Neural progenitor cell (in vitro differentiated cells): Measurements from ENCODE around the gene CDV3. TPM values are rescaled to one million over a fixed set of nuclear protein-coding genes. Genes with fewer than 3 reads are reported as not detected.

Experiments used
- DNase-seq: peaks from one replicate; pipeline ENCODE4 v3.0.0-alpha.2; 2016; ENCODE audit warnings: low spot score
- H2AFZ ChIP-seq: fragments of 200-600 bp; sonication (generic); replicated peaks from 2 replicates; pipeline ENCODE4 v1.6.1; 2016; ENCODE audit warnings: antibody characterized with exemption
- H3F3A ChIP-seq: fragments of 200-600 bp; sonication (generic); 2 replicates; pipeline ENCODE4 v1.6.1; 2016; ENCODE audit warnings: antibody characterized with exemption, low read depth
- H3K27ac ChIP-seq: fragments of 200-600 bp; sonication (generic); 2 replicates; pipeline ENCODE4 v1.5.1; 2016; ENCODE audit warnings: mild to moderate bottlenecking
- H3K27me3 ChIP-seq: fragments of 200-600 bp; sonication (generic); 2 replicates; pipeline ENCODE4 v1.6.1; 2016; ENCODE audit warnings: mild to moderate bottlenecking, moderate library complexity
- H3K36me3 ChIP-seq: fragments of 200-600 bp; sonication (generic); 2 replicates; pipeline ENCODE4 v1.5.1; 2016
- H3K4me1 ChIP-seq: fragments of 200-600 bp; sonication (generic); 2 replicates; pipeline ENCODE4 v1.6.1; 2016; ENCODE audit warnings: mixed run types
- H3K4me2 ChIP-seq: fragments of 200-600 bp; sonication (generic); 2 replicates; pipeline ENCODE4 v1.6.1; 2016
- H3K4me3 ChIP-seq: fragments of 200-600 bp; sonication (generic); 2 replicates; pipeline ENCODE4 v1.5.1; 2016
- H3K79me2 ChIP-seq: fragments of 200-600 bp; sonication (generic); 2 replicates; pipeline ENCODE4 v1.6.1; 2016; ENCODE audit warnings: low read depth
- H3K9ac ChIP-seq: fragments of 200-600 bp; sonication (generic); 2 replicates; pipeline ENCODE4 v1.6.1; 2016
- H3K9me3 ChIP-seq: fragments of 200-600 bp; sonication (generic); 2 replicates; pipeline ENCODE4 v1.5.1; 2016; ENCODE audit warnings: low read depth
- H4K20me1 ChIP-seq: fragments of 200-600 bp; sonication (generic); 2 replicates; pipeline ENCODE4 v1.6.1; 2016; ENCODE audit warnings: low read depth
- H3K27ac Mint-ChIP-seq: 3 replicates; pipeline ENCODE4 v1.8.0; 2021; ENCODE audit warnings: mixed read lengths
- H3K27me3 Mint-ChIP-seq: 2 replicates; pipeline ENCODE4 v1.8.0; 2022; ENCODE audit warnings: low read depth, mild to moderate bottlenecking, inconsistent platforms, moderate library complexity, mixed read lengths; ENCODE audit not compliant: insufficient read depth
- H3K36me3 Mint-ChIP-seq: 3 replicates; pipeline ENCODE4 v1.8.0; 2021; ENCODE audit warnings: mixed read lengths
- H3K4me1 Mint-ChIP-seq: 3 replicates; pipeline ENCODE4 v1.8.0; 2021; ENCODE audit warnings: mixed read lengths
- H3K4me3 Mint-ChIP-seq: 3 replicates; pipeline ENCODE4 v1.8.0; 2021; ENCODE audit warnings: mild to moderate bottlenecking, moderate library complexity, mixed read lengths
- H3K9me3 Mint-ChIP-seq: 3 replicates; pipeline ENCODE4 v1.8.0; 2020; ENCODE audit warnings: mixed read lengths
- EZH2 ChIP-seq: fragments of 200-600 bp; sonication (generic); IDR thresholded peaks from 2 replicates; pipeline ENCODE4 v1.6.1; 2017; ENCODE audit warnings: antibody characterized with exemption, mild to moderate bottlenecking, moderate library complexity
- EZH2phosphoT487 ChIP-seq: fragments of 200-600 bp; sonication (generic); IDR thresholded peaks from 2 replicates; pipeline ENCODE4 v1.6.1; 2017; ENCODE audit warnings: antibody characterized with exemption
- total RNA-seq: library from RNA; depleted of rRNA; stranded (reverse); fragments of >200 nt; gene quantifications from 2 replicates; pipeline ENCODE4 v1.2.3, GENCODE V29; 2015; ENCODE audit warnings: low replicate concordance
- TF ChIP-seq, protein P1 (sequence below): fragments of 200-600 bp; sonication (generic); IDR thresholded peaks from 2 replicates; pipeline ENCODE4 v1.5.1; 2017; ENCODE audit warnings: antibody characterized with exemption, mild to moderate bottlenecking

Gene CDV3
- total RNA-seq, 1 donor from 2014 or later: 272 TPM

DNA sequence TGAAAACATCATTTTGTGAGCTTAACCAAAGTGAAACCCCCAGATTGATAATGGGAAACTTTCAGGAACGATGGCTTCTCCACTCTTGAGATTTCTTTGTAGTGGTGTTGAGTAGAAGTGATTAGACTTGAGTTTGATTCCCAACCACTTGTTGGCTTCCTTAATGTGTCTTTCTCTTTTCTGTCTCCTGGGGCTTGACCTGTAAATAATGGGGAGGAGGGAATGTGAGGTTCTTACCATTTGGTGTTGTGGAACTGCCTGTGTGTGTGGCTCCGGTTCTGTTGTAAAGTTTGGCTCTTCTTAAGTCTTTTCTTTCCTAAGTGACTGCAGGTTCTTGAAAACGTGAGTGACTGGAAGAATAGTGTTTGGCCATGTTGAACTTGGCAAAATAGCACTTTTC, 2.7 kb downstream of the CDV3 start:
- Histone ChIP-seq H3K79me2 (peaks cover 70% of the 10 kb centered on the region), H3K27me3 (no peaks in the 10 kb centered on the region), H4K20me1 (peaks cover 69% of the 10 kb centered on the region), H3K9me3 (no peaks in the 10 kb centered on the region), H3F3A (peaks cover 7% of the 10 kb centered on the region), H3K36me3 (peaks cover 14% of the 10 kb centered on the region), H3K4me1 (peaks cover 31% of the 10 kb centered on the region), H3K4me3 (peak overlapping the region; percentile 70), H3K9ac (no peak overlapping the region), H3K4me2 (peak overlapping the region; percentile 78), H2AFZ (no peak overlapping the region), H3K27ac (no peak overlapping the region)
- Mint-ChIP-seq H3K4me3 (peak overlapping the region; percentile 98), H3K36me3 (peaks cover 24% of the 10 kb centered on the region), H3K9me3 (peaks cover 2% of the 10 kb centered on the region), H3K27ac (peak overlapping the region; percentile 11), H3K4me1 (peaks cover 46% of the 10 kb centered on the region), H3K27me3 (peaks cover 5% of the 10 kb centered on the region)
- no peak for DNase-seq
- TF ChIP-seq EZH2phosphoT487 (no peak), EZH2 (no peak)
- TF ChIP-seq, protein P1, sequence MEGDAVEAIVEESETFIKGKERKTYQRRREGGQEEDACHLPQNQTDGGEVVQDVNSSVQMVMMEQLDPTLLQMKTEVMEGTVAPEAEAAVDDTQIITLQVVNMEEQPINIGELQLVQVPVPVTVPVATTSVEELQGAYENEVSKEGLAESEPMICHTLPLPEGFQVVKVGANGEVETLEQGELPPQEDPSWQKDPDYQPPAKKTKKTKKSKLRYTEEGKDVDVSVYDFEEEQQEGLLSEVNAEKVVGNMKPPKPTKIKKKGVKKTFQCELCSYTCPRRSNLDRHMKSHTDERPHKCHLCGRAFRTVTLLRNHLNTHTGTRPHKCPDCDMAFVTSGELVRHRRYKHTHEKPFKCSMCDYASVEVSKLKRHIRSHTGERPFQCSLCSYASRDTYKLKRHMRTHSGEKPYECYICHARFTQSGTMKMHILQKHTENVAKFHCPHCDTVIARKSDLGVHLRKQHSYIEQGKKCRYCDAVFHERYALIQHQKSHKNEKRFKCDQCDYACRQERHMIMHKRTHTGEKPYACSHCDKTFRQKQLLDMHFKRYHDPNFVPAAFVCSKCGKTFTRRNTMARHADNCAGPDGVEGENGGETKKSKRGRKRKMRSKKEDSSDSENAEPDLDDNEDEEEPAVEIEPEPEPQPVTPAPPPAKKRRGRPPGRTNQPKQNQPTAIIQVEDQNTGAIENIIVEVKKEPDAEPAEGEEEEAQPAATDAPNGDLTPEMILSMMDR: no peak

DNA sequence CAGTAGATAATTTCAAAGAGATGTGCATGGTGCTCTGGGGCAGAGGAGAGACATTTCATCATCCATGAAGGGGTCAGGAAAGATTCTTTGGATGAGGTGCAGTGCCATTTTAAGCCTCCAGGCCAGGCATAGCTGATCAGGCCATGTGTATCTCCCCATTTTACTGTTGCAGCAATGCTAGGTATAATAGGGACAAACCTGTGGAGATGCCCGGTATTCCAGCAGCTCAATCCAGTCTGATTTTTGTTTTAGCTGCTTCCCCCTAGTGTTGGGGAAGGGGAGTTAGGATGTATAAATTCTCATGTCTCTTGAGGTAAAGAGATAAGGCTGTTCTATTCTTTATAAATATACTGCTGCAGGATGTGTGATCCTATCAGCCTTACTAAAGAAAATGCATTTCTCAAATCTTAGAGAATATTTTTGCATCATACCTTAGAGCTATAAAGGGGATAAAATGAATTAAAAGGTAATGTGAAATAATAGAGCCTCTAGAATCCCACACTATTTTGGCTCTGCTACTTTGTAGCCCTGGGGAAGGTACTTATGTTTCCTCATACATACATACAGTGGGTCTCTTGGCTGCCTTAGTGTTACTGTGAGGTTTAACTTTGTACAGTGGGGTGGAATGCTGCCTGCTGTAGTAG, 5.2 kb downstream of the CDV3 start:
- Histone ChIP-seq H3K36me3 (peaks cover 26% of the 10 kb centered on the region), H3K27me3 (no peaks in the 10 kb centered on the region), H3K9ac (no peak overlapping the region), H3K9me3 (no peaks in the 10 kb centered on the region), H2AFZ (no peak overlapping the region), H3K4me2 (peak overlapping the region; percentile 45), H4K20me1 (peaks cover 94% of the 10 kb centered on the region), H3K27ac (no peak overlapping the region), H3K4me3 (peak overlapping the region; percentile 0), H3F3A (no peaks in the 10 kb centered on the region), H3K79me2 (peaks cover 95% of the 10 kb centered on the region), H3K4me1 (peaks cover 26% of the 10 kb centered on the region)
- TF ChIP-seq, protein P1: peak; percentile 69
- TF ChIP-seq EZH2phosphoT487: no peak
- DNase-seq: peak; percentile 51
- Mint-ChIP-seq H3K9me3 (peaks cover 2% of the 10 kb centered on the region), H3K27me3 (no peaks in the 10 kb centered on the region), H3K4me1 (peaks cover 36% of the 10 kb centered on the region), H3K27ac (no peak overlapping the region), H3K4me3 (no peak overlapping the region), H3K36me3 (peaks cover 30% of the 10 kb centered on the region)

DNA sequence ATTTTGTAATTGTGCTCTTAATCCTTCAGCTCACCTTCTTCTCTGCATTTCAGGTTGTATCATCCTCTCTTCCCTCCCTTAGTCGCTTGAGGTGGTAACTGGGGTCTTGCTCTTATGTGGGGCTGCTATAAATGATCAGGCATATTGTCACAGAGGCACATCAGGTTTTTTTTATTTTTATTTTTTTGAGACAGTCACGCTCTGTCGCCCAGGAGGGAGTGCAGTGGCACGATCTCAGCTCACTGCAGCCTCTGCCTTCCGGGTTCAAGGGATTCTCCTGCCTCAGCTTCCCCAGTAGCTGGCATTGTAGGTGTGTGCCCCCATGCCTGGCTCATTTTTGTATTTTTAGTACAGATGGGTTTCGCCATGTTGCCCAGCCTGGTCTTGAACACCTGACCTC, 9.9 kb downstream of the CDV3 start:
- Mint-ChIP-seq H3K4me1 (peaks cover 6% of the 10 kb centered on the region), H3K27me3 (no peaks in the 10 kb centered on the region), H3K27ac (no peak overlapping the region), H3K9me3 (no peaks in the 10 kb centered on the region), H3K4me3 (no peak overlapping the region), H3K36me3 (peaks cover 28% of the 10 kb centered on the region)
- Histone ChIP-seq H3K9ac (no peak overlapping the region), H3K9me3 (no peaks in the 10 kb centered on the region), H3K4me1 (peaks cover 6% of the 10 kb centered on the region), H3K27me3 (no peaks in the 10 kb centered on the region), H3F3A (peaks cover 21% of the 10 kb centered on the region), H3K79me2 (peaks cover 68% of the 10 kb centered on the region), H2AFZ (no peak overlapping the region), H3K27ac (no peak overlapping the region), H3K4me2 (no peak overlapping the region), H3K4me3 (no peak overlapping the region), H4K20me1 (peaks cover 87% of the 10 kb centered on the region), H3K36me3 (peaks cover 50% of the 10 kb centered on the region)
- DNase-seq: no peak
- TF ChIP-seq EZH2 (no peak), EZH2phosphoT487 (no peak)
- TF ChIP-seq, protein P1: no peak
